Jurkat, Clone E6-1 (cell line): ENCODE data around the gene FGF14.
"Not testable (repeated sequence)": the region's sequence is repeated elsewhere in the genome, so short reads cannot be mapped to it uniquely, and the experiment has no call there.

Source experiments
- DNase-seq: peaks from one replicate; pipeline ENCODE4 v3.0.0-alpha.2; 2011; ENCODE audit warnings: low read depth, low spot score
- H3K4me3 ChIP-seq: 2 replicates; pipeline ENCODE4 v1.5.1; 2011; ENCODE audit warnings: mild to moderate bottlenecking, low read length, control low read depth, moderate library complexity

Gene FGF14

GRCh38 chr13:102176846-102177245 is 225.0 kb downstream of the FGF14 start:
- DNase-seq: no peak
- no peak overlapping the region for H3K4me3 ChIP-seq

GRCh38 chr13:102172406-102172805 is 229.4 kb downstream of the FGF14 start:
- H3K4me3 ChIP-seq: no peak overlapping the region
- no peak for DNase-seq

- DNase-seq: no peak
- no peak overlapping the region for H3K4me3 ChIP-seq
Observed at GRCh38 chr13:102170305-102170704, 231.5 kb downstream of the FGF14 start.

DNA sequence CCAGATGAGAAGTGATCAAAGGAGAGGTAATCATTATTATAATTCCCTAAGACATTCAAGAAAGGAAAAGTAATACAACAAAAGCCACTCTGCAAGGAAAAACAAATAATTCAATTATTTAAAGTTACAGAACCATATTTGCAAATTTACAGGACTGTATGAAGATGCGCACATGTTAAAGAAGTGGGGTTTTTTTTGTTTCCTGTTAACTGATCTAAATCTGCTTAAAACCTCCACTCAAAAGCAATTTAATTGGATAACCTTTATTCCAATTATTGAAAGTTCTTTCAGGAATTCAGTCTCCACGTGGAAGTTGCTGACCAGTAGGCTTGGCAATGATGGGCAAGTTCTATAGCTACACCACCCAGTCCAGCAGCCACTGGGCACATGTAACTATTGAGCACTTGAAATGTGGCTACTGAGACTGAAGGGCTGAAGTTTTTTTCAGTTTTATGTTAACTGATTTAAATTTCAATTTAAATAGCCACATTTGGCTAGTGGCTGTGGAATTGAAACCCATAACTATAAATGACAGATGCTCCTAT is 232.3 kb downstream of the FGF14 start:
- no peak overlapping the region for H3K4me3 ChIP-seq
- DNase-seq: no peak

GRCh38 chr13:102152790-102153189 is 249.1 kb downstream of the FGF14 start:
- no peak overlapping the region for H3K4me3 ChIP-seq

DNA sequence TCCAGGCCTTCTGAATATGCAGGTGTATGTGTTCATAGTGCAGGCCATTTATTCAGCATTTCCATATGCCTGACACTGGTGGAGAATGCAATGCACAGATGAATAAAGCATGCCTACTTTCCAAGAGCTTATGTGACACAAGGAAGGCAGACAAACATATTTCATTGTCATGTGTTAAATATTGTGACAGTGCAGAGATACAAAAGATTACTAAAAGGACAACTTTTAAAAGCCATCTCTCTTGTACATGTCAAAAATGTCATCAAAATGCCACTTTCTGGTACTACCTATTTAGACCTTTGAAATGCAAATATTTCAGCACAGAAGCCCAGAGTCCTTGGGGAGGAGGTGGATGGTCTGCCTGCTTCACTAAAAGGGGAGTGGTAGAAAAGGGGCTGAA is 254.5 kb downstream of the FGF14 start:
- H3K4me3 ChIP-seq: no peak overlapping the region
- DNase-seq: no peak

More at GRCh38 chr13:102152790-102153189, 249.1 kb downstream of the FGF14 start:
- no peak for DNase-seq

GRCh38 chr13:102145750-102146149 is 256.1 kb downstream of the FGF14 start:
- H3K4me3 ChIP-seq: no peak overlapping the region
- no peak for DNase-seq

DNA sequence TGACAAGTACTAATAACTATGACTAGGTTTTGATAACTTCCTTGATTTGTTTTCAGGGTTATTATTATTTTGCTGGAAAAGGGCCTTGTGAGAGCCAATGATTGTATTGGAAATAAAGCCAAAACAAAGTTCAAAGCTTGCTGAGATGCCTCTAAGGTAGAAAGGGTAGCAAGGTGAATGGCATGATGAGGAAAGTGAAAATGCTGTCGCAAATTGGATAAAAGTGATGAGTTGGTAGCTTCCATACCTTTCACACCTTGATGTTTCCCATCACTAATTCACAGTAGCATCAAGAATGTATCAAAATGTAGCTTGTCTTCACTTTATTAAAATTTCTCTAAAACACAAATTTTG is 259.4 kb downstream of the FGF14 start:
- no peak for DNase-seq
- H3K4me3 ChIP-seq: no peak overlapping the region

DNA sequence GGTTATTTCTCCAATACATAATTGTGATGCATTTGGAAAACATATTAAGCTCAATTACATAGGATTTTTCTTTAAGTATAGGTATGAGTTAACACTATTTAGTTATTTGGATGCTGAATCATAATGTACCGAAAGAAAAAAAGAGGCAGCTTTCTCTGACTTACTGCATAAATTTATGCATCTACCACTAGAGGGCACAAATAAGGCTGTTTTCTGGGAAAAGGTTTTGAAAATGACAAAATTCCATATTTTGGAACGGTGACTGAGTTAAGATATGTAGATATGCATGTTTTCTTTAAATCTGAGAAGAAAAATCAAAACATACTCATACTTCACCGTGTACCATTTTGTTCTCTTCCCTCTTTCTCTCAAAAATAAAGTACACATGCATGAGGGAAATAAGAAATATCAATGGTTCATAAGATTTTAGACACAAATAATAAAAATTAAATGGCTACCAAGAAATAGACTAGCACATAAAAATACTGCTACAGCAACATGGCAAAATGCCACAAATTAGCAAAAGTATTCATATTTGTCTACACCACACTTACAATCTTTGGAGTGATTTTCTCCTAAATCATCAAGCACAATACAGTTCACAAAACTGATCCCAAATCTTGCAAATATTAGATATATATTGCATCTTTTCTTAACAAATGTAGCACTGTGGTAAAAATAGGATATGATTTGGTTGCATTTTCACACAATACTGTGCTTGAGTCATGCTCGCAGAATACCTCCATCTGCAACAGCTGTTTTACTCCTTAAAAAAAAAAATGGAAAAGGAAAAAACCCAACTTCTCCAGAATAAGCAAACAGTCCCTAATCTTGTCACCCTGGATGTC is 260.0 kb downstream of the FGF14 start:
- H3K4me3 ChIP-seq: no peak overlapping the region
- no peak for DNase-seq

DNA sequence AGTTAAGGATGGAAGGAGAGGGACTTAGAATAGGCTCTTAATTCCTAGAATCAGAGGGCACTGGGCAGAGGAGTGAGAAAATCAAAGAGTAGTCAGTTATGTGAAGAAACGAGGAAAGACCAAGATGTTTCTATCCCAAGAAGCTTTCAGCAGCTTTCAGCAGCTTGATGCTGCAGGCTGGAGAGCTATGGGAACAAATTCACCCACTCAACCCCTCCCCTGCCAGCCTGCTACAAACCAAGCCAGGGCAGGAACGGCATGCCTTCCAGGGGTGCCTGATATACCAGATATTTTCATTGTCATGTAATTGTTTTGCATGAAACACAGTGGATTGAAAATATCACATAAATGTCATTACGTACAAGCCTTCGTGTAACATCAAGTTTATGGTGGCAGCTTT is 262.2 kb downstream of the FGF14 start:
- DNase-seq: no peak
- H3K4me3 ChIP-seq: no peak overlapping the region

DNA sequence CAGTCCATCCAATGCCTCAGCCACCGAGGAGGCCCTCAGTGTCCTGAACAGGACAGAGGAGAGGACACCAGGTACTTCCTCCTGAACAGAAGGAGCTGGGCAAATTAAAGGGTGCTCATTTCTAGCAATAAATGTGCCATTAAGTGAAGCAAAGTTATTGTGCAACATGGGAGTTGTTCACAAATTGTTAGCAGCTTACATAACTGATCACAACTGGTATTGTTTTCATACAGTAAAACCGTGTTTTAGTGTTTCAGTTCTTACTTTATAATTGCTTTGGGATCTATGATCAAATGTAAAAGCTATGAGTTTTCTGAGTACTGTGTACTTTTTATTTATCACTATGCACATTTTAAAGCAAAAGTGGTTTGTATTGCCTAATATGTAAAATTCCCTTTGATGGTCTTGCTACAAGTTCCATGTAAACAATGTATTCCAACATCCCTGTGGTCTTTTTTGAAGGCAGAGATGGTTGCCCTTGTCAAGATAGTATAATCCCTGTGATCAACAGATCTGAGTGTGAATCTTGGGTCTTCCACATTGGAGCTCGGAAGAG is 263.1 kb downstream of the FGF14 start:
- DNase-seq: no peak
- H3K4me3 ChIP-seq: no peak overlapping the region

- not testable (repeated sequence) for H3K4me3 ChIP-seq, DNase-seq
Observed at GRCh38 chr13:102137904-102138303, 263.9 kb downstream of the FGF14 start.

- no peak overlapping the region for H3K4me3 ChIP-seq
- no peak for DNase-seq
Observed at GRCh38 chr13:102136735-102137296, 265.0 kb downstream of the FGF14 start.

- H3K4me3 ChIP-seq: no peak overlapping the region
- no peak for DNase-seq
Observed at GRCh38 chr13:102132777-102133295, 269.0 kb downstream of the FGF14 start.

DNA sequence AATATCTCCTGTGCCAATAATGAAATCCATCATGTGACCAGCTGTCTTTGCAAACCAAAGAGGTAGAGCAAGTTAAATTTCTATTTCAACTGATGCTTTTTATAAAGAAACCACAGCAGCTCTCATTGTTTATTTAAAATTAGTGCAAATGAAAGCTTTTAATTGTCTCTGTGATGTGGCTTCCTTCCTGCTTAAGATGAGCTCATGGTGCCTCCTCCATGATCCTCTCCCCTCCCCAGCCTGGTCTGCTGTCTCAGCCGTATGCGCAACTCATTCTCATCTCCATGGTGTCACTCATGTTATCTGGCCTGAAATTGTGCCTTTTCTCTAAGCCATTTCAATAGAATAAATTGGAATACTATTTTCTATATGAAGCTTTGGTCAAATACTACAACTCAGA is 270.6 kb downstream of the FGF14 start:
- no peak overlapping the region for H3K4me3 ChIP-seq
- DNase-seq: peak; percentile 8

DNA sequence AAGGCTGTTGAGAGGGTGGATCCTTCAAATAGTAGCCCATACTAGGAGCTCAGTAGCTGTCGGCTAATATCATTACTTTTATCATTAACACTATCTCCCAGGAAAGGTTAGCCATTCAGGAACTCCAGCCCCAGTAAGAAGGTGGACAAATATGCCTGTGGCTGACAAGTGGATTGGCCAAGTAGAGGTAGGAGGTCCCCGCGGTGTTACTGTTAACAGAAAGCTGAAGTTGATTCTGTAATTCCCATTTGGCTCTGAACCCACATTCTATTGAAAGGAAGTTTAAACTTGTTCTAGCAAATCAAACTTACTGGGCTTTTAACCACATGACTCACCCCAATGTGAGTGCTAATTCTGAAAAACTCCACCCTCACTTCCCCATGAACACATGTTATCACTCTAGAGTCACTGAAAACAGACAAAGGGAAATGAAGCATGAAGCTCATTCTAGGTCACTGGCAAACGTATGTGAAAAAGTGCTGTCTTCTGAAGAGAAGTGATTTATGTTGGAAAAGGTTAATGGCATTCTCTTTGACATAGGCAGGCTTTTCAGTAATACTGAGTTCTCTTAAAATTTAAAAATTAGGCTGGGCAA is 273.5 kb downstream of the FGF14 start:
- H3K4me3 ChIP-seq: no peak overlapping the region
- no peak for DNase-seq

GRCh38 chr13:102127153-102127552 is 274.7 kb downstream of the FGF14 start:
- DNase-seq: no peak
- no peak overlapping the region for H3K4me3 ChIP-seq

DNA sequence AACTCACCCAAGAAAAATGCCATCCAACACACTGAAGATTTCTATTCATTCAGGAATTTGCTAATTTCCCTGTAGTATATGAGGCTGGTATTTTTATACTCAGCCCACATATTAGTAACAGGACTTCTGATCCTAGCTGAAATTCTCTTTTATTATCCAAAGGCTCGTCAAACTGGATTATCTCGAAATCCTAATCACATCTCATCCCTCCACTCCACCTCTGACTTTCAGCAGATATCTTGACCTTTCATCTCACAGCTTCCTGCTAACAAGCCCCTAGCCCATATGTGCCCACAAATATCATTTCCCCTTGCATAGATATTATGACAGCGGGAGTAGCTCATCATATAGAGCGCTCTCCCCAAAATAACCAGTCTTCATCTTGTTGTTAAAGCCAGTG is 279.7 kb downstream of the FGF14 start:
- H3K4me3 ChIP-seq: no peak overlapping the region
- no peak for DNase-seq

GRCh38 chr13:102117175-102117831 is 284.5 kb downstream of the FGF14 start:
- no peak overlapping the region for H3K4me3 ChIP-seq
- DNase-seq: no peak
